Activated T-cell treated with anti-CD3 and anti-CD28 coated beads for 48 hours (primary cell): Measurements from ENCODE around the gene NEK8.

Experiments
- DNase-seq: peaks from one replicate; pipeline ENCODE4 v3.0.0-alpha.2; 2020; ENCODE audit warnings: low read depth

Gene NEK8

DNA sequence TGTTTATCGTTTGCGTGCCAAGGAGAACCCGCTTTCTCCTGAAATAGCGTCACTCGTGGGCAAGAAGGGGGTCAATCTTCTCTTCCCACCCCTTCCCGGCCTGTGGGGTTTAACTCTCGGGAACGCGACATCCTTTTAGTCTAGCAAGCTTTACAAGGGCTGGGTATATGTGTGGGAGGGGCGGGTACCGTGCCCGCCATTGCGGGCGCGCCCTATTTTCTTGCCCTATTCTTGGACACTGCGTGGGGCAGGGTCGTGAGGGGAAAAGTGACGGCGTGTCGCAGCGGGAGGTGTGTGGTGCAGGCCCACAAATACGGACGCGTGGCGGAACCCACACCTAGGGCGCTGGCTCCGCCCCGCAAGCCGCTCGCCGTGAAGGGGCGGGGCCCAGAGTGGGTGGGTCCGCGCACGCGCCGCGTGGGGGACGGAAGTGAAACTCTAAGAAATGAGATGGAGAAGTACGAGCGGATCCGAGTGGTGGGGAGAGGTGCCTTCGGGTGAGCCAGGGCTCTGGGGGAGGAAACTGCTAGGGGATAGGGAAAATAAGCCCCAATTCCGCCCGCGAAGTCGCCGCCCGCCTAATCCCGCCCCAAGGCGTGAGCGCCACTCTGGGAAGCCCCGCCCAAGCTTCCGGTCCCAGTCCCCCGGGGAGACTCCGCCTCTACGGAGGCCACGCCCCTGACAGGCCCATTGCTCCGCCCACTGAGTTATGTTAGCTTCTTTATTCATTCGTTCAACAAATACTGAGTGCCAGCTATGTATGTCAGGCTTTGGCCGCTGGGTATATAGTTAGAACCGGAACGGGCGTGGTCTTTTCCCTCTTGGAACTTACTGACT, at the start of gene NEK8:
TSS of gene NEK8 (plus strand) at position 425 of the 837 bp plus-strand sequence. CDS start at position 451, 26 bp downstream.
- DNase-seq, result peak; percentile 97

- no peak for DNase-seq
These were observed 45.9 kb upstream of the NEK8 start for GRCh38 chr17:28682655-28683054.

DNA sequence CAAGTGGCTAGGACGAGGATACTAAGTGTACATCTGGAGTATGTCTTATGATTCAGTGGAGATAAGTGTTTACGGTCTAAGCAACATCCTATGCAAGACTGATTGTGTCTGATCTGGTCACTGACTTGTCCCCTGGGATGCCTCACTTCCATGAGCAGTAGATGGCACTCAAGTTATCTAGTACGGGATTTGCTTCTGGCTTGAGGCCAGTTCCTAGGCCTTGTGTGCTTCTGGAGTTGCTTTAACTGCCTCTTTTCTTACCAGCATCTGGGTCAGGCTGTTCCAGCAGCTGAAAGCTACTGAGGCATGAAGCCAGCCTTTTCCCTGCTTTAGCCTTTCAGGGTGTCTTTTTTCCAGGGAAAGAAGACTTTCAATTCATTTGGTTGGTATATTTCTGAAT, 43.6 kb upstream of the NEK8 start:
- no peak for DNase-seq

GRCh38 chr17:28685366-28685765, 43.2 kb upstream of the NEK8 start:
- DNase-seq, result no peak

- DNase-seq, result no peak
These were observed 42.3 kb upstream of the NEK8 start for GRCh38 chr17:28686296-28686695.

GRCh38 chr17:28688481-28688880, 40.1 kb upstream of the NEK8 start:
- no peak for DNase-seq

GRCh38 chr17:28689011-28689410, 39.6 kb upstream of the NEK8 start:
- no peak for DNase-seq

GRCh38 chr17:28693869-28694268, 34.7 kb upstream of the NEK8 start:
- DNase-seq, result no peak

DNA sequence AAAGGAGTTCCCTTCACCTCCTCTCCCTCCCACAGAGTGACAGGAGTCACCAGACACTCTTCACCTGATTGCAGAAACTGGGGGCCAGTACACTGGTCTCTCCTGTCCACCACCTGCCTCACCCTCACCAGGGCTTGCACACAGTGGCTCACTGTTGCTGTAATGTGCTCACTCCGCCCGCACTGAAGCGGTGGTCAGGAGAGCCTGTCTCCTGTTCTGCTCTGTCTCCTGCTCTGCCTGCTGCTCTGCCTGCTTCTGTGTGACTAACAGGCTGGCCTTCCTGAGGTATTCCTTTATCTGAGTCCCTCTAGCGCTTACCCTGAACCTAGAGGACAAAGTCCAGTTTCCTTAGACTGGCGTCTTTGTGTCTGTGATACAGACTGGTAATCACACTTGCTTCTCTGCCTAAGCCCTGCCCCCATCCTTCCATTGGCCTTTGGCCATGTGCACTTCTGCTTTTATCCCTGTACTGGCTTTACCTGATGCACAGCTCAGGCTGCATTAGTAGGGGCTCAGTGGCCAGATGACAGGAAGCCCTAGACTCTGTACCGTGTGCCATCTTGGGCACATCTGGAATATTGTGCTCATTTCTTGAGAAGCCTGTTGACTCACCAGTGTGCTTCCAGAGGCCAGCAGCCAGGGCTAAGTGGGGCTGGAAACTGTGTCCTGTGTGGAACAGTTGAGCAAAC, 30.2 kb upstream of the NEK8 start:
- no peak for DNase-seq

DNA sequence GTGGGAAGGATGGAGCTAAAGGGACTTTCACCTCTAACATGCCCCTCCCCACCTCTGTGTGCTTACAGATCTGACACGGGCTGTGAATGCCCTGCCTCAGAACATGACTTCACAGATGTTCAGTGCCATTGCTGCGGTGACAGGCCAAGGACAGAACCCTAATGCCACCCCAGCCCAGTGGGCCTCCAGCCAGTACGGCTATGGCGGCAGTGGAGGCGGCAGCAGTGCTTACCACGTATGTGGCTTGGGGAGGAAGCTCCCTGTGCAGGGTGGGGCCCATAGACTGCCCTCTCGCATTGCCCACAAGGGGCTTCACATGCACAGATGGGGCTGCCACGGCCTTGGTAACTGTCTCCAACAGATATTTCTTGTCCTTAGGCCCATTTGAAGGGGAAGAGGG, 28.3 kb upstream of the NEK8 start:
- no peak for DNase-seq

- DNase-seq, result no peak
These were observed 27.6 kb upstream of the NEK8 start for GRCh38 chr17:28700830-28701492.

DNA sequence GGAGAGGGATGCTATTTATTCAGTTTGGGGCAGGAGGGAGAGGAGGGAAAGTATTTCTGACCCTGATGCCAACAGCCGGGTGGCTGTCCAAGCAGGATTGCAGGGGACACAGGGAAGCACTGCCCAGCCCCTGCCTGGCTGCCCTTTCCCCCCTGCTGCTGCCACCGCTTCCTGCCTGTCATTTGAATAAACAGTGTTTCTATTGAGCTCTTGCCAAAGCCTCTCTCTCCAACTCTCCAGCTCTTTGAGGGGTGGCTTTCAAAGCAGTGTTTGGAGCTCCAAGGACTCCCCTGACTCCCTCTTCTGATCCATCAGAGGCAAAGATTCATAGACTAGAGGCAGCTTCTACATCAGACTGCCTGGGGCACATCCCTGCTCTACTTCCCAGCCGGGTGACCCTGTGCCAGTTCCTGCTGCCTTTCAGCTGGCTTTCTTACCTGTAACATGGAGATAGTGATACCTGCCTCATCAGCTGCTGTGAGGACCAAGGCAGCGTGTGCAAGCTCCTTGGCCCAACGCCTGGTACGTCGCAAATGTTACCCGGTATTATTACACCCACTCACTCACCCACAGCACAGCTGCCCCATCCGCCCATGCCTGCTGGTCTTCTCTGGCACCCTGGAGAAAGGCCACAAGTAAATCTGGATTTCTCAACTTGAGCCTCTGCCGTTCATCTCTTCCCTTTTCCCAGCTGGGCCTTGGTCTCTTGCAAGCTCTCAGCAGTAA, 26.4 kb upstream of the NEK8 start:
- no peak for DNase-seq

DNA sequence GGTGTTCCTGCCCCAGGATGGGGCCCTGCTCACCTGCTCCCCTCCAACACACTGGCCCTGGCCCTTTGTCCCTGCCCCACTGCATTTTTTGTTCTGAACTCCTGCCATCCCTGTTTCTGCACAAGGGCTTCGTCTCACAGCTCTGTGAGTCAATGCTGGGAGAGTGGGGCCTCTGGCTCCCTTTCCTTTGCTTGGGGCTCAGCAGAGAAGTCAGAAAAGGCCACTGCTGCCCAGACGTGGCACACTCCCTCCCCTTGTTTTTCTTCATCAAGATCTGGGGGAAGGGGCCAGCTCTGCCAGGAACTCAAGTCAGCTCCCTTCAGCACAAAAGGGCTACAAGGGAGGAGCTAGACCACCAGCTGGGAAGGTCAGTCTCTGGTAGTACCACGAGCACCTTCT, 25.8 kb upstream of the NEK8 start:
- DNase-seq, result no peak

DNA sequence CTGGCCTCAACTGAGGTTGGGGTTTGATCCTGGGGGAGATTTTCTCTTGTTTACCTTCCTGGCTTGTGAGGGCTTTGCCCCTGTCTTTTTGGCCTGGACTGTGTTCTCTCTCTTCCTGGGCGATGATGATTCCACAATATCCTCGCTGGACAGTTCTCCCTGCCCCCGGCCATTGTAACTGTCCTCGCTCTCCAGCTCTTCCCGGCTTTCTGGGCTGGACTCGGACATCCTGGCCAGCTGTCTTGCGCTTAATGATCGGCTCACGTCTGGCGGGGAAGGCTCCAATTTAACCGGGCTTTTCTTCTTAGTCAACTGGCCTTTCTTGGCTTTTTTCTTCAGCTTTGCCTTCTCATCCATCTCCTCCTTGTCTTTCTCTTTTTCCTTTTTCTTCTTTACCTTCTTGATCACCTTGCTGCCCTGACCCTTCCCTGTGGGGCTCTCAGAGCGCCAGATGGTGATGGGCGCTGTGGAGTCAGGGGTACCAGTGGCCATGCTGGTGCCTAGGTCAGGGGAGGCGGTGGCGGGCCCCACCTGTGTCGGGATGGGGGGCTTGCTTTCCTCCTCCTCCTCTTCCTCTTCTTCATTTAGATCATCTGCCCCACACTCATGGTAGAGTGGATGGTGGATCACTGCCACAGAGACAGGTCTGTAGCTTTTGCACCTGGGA, 24.9 kb upstream of the NEK8 start:
- DNase-seq, result no peak

- no peak for DNase-seq
These were observed 24.2 kb upstream of the NEK8 start for GRCh38 chr17:28704219-28704858.

GRCh38 chr17:28705074-28705659, 23.4 kb upstream of the NEK8 start:
- no peak for DNase-seq

GRCh38 chr17:28705728-28706334, 22.8 kb upstream of the NEK8 start:
- DNase-seq, result no peak

DNA sequence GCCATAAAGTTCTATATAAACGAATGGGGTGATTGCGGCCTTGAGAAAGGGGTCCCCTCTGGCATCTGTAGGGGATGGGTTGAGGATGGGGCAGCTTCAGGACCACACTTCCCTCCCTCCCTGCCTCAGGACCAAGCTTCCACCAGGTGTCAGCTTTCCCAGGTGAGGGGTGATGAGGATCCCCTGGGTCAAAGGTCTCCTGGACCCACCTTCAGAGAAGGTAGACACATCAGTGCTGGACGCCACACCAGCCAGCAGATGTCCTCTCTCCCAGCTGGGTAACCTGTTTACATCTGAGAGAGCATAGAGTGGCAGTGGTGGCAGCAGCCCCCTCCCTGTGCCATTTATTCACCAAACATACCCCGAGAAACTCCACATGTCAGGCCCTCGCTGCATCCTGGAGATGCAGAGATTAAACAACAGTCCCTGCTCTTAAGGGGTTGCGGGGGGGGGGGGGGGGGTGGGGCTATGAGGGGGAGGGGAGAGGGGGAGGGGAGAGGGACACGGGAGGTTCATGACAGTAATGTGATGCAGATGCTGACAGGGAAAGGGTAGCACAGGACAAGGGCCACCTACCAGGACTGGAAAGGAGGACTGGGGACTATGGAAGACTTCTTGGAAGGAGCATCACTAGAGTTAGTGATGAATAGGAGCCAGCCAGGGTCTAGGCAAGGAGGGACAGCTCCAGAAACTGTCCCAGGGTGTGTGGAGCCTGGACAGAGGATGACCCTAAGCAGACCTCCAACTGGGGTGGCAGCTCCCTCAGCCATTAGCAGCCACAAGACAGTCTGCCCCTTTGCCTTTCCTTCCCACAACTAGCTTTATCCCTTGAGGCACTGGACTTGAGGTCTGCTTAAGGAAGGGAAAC, 21.9 kb upstream of the NEK8 start:
- no peak for DNase-seq

DNA sequence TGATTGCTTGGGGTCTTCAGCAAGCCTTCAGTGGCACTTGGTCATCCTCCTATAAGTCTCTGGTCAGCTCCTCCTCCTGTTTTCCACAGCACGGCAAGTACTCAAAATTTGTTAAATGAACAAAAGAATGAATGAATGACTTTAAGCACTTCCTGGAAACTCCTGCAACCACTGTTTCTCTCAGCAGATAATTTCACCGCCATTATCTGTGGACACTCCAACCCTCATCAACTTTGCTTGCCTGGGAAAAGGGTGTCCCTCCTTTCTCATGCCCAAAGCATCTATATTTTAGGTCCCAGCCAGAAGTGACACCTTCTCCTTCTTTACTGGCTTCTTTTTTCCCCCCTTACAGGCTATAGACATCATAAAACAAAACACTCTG, 21.3 kb upstream of the NEK8 start:
- DNase-seq, result no peak
